ENCODE measurements around the gene ARHGEF33.

The ARHGEF33 gene

DNA sequence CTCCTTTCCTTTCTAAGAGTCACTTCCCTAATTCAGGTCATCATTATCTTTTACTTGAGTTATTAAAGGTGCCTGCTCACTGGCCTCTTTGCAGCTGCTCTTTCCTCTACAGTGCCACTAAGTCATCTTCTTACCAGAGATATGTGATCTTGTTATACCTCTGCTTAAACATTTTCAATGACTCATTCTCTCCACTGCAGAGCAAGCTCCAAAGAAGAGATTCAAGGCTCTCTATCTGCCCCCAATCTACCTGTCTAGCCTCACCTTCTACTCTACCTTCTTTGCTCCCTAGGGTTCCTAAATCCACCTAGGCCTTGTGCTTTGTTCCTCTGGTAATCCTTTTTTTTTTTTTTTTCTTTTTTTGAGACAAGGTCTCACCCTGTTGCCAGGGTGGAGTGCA is 3.1 kb downstream of the ARHGEF33 start (continued):
- TF ChIP-seq, protein P1, sequence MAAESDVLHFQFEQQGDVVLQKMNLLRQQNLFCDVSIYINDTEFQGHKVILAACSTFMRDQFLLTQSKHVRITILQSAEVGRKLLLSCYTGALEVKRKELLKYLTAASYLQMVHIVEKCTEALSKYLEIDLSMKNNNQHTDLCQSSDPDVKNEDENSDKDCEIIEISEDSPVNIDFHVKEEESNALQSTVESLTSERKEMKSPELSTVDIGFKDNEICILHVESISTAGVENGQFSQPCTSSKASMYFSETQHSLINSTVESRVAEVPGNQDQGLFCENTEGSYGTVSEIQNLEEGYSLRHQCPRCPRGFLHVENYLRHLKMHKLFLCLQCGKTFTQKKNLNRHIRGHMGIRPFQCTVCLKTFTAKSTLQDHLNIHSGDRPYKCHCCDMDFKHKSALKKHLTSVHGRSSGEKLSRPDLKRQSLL (tag by site-specific recombination; IDR thresholded peaks at IDR 0.05), result no peak
- TF ChIP-seq ZNF777 (tag by site-specific recombination; IDR thresholded peaks at IDR 0.05; ENCODE audit: borderline replicate concordance) (no peak), ZNF211 (tag by site-specific recombination; IDR thresholded peaks at IDR 0.05; ENCODE audit: low read depth) (no peak)
- TF ChIP-seq, protein P2, sequence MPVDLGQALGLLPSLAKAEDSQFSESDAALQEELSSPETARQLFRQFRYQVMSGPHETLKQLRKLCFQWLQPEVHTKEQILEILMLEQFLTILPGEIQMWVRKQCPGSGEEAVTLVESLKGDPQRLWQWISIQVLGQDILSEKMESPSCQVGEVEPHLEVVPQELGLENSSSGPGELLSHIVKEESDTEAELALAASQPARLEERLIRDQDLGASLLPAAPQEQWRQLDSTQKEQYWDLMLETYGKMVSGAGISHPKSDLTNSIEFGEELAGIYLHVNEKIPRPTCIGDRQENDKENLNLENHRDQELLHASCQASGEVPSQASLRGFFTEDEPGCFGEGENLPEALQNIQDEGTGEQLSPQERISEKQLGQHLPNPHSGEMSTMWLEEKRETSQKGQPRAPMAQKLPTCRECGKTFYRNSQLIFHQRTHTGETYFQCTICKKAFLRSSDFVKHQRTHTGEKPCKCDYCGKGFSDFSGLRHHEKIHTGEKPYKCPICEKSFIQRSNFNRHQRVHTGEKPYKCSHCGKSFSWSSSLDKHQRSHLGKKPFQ (tag by site-specific recombination; IDR thresholded peaks at IDR 0.05), result no peak

GRCh38 chr2:38898256-38898655 is 8.6 kb downstream of the ARHGEF33 start:
- POLR2A ChIA-PET, result no interaction called here
- H3K4me3 ChIP-seq (ENCODE audit: low read depth, low read length), result no peak overlapping the region
- H3K27ac ChIP-seq (ENCODE audit: extremely low read depth, low read depth, low read length), result no peak overlapping the region
- no peaks in the 10 kb centered on the region for H3K9me3 ChIP-seq (ENCODE audit: control insufficient read depth, insufficient read depth, low read depth, low read length)
- CTCF ChIA-PET, result interaction anchor here (1.4 to 1.9 kb wide), 2 partner anchors 11 to 49 kb away, joined by 6 read pairs; no protein-coding TSS in a partner anchor
- no peaks in the 10 kb centered on the region for H3K36me3 ChIP-seq (ENCODE audit: control insufficient read depth in 2 of 2, insufficient read depth in 1 of 2, low read length in 2 of 2)
- H3K4me1 ChIP-seq (ENCODE audit: control insufficient read depth, insufficient read depth, low read length), result no peaks in the 10 kb centered on the region
- TF ChIP-seq ZNF140 (tag by site-specific recombination; IDR thresholded peaks at IDR 0.05) (no peak), ZNF544 (tag by site-specific recombination; IDR thresholded peaks at IDR 0.05) (no peak), ZNF133 (tag by site-specific recombination; IDR thresholded peaks at IDR 0.05) (no peak), SP2 (tag by site-specific recombination; IDR thresholded peaks at IDR 0.05) (no peak), ZNF214 (tag by site-specific recombination; IDR thresholded peaks at IDR 0.05; ENCODE audit: borderline replicate concordance) (no peak)

- no peaks in the 10 kb centered on the region for H3K36me3 ChIP-seq (ENCODE audit: control insufficient read depth in 2 of 2, insufficient read depth in 1 of 2, low read length in 2 of 2)
- H3K4me3 ChIP-seq (ENCODE audit: low read depth, low read length), result no peak overlapping the region
- H3K9me3 ChIP-seq (ENCODE audit: control insufficient read depth, insufficient read depth, low read depth, low read length), result no peaks in the 10 kb centered on the region
- no peaks in the 10 kb centered on the region for H3K4me1 ChIP-seq (ENCODE audit: control insufficient read depth, insufficient read depth, low read length)
- POLR2A ChIA-PET, result no interaction called here
- CTCF ChIA-PET, result no interaction called here
- H3K27ac ChIP-seq (ENCODE audit: extremely low read depth, low read depth, low read length), result no peak overlapping the region
- TF ChIP-seq, protein P2 (tag by site-specific recombination; IDR thresholded peaks at IDR 0.05), result no peak
- TF ChIP-seq ZNF354C (tag by site-specific recombination; IDR thresholded peaks at IDR 0.05; ENCODE audit: borderline replicate concordance, low read depth) (no peak), SCRT1 (tag by site-specific recombination; IDR thresholded peaks at IDR 0.05; ENCODE audit: borderline replicate concordance) (no peak), ZNF510 (tag by site-specific recombination; IDR thresholded peaks at IDR 0.05; ENCODE audit: insufficient replicate concordance) (no peak), TSHZ1 (tag by site-specific recombination; IDR thresholded peaks at IDR 0.05; ENCODE audit: borderline replicate concordance) (no peak), ZNF449 (tag by site-specific recombination; IDR thresholded peaks at IDR 0.05) (no peak), ZNF423 (tag by site-specific recombination; IDR thresholded peaks at IDR 0.05) (no peak), ZNF473 (tag by site-specific recombination; IDR thresholded peaks at IDR 0.05) (no peak), ZBTB48 (tag by site-specific recombination; IDR thresholded peaks at IDR 0.05) (no peak), YY1 (tag by site-specific recombination; IDR thresholded peaks at IDR 0.05) (no peak), ZNF658 (tag by site-specific recombination; IDR thresholded peaks at IDR 0.05) (no peak), ZNF521 (tag by site-specific recombination; IDR thresholded peaks at IDR 0.05) (no peak), KLF7 (tag by site-specific recombination; IDR thresholded peaks at IDR 0.05; ENCODE audit: borderline replicate concordance) (no peak)
- TF ChIP-seq, protein P3, sequence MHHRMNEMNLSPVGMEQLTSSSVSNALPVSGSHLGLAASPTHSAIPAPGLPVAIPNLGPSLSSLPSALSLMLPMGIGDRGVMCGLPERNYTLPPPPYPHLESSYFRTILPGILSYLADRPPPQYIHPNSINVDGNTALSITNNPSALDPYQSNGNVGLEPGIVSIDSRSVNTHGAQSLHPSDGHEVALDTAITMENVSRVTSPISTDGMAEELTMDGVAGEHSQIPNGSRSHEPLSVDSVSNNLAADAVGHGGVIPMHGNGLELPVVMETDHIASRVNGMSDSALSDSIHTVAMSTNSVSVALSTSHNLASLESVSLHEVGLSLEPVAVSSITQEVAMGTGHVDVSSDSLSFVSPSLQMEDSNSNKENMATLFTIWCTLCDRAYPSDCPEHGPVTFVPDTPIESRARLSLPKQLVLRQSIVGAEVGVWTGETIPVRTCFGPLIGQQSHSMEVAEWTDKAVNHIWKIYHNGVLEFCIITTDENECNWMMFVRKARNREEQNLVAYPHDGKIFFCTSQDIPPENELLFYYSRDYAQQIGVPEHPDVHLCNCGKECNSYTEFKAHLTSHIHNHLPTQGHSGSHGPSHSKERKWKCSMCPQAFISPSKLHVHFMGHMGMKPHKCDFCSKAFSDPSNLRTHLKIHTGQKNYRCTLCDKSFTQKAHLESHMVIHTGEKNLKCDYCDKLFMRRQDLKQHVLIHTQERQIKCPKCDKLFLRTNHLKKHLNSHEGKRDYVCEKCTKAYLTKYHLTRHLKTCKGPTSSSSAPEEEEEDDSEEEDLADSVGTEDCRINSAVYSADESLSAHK (tag by site-specific recombination; IDR thresholded peaks at IDR 0.05), result no peak
These were observed 11.1 kb downstream of the ARHGEF33 start for GRCh38 chr2:38900726-38901125.
